Limb (tissue), 2 donors: ENCODE data around the gene UNC93A.
"Not testable (repeated sequence)": the region's sequence is repeated elsewhere in the genome, so short reads cannot be mapped to it uniquely, and the experiment has no call there.

Experiments used
- DNase-seq, 2 donors: peaks; one replicate each; pipeline ENCODE4 v3.0.0-alpha.2; 2016; ENCODE audit errors: extremely low spot score in 2 of 2

UNC93A gene

DNA sequence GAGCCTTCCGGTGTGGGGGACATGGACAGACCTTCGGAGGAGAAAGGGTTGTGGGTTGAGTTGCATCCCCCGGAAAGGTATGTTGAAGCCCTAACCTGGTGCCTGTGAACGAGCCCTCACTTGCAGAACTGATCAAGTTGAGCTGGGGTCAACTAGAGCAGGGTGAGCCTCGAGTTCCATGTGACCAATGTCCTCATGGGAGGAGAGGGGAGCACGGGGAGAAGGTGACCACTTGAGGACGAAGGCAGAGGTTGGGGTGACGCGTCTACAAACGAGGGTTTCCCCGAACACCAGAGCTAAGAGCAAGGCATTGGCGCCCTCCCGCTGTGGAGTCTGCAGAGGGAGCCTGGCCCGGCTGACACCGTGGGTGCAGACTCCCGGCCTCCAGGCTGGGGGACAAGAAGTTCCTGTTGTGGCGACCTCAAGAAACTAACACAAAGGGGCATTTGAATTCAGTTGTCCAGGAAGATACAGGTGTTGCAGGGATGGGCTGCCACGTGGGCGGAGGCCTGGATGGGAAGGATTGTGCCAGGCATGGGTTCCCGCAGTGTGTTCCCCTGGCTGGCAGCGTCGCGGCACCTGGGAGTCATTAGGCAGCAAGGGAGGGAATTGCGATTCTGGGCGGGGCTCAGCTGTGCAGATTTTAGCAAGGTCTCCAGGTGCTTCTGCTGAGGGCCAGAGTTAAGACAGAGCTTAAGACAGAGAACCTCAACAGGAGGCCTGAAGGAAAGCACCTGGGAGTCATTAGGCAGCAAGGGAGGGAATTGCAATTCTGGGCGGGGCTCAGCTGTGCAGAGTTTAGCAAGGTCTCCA, 20.4 kb upstream of the UNC93A start:
- DNase-seq, result no peak

DNA sequence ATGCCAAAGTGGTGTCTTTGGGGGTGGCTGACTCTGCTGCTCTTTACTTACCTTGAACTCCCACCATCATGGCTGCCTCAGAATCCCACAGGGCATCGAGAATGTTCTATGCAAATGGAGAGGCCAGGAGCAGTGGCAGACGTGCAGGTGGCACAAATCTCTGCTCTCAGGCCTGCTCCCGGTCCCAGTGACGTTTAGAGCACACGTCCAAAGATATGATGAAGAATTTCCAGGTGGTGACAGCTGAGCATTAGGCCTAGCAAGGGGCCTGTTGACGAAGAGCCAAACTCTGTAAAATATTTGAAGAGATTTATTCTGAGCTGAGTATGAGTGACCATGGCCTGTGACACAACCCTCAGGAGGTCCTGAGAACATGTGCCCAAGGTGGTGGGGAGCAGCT, 19.0 kb upstream of the UNC93A start:
- DNase-seq, result no peak

DNA sequence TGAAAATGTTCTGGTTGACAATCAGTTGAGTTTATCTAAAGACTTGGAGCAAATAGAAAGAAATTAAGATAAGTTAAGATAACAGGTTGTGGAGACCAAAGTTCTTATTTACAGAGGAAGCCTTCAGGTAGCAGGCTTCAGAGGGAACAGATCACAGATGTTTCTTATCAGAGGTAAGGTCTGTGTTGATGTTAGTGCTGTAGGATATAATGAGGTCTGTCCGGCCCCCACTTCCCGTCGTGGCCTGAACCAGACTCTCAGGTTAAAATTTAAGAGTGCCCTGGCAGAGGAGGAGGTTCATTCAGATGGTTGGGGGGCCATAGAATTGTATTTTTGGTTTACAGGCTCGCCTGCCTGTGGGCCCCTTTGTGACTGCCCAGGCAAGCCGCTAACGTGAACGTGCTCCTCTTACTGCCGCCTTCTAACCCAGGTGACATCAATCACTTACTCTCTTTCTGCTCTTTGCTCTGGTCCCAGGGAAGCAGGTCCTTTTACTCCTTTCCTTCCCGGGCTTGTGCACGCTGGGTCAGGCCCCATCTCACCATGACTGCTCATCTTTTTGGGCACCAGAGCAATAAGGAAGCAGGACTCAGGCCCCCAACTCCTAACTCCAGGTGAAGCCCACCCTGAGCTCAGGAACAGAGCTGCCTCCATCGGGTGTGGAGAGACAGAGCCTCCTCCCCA, 18.3 kb upstream of the UNC93A start:
- no peak for DNase-seq

DNA sequence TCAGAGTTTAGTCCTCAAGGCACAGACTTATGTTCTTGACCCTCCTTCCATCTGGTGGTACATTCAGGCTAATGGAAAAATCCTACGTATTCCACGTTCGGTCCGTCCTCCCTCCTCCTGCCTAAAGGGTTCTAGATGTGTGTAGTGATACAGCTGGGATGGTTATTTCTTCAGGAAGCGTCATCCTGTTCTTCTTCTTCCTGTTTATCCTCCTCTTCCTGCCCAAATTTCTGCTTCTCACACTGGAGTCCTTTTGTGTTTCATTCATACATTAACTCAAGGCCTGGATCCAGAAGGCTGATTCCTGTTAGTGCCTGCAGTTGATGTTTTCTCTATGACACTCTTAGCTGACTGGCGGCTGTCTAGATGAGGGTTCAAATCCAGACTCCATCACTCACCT, 16.8 kb upstream of the UNC93A start:
- no peak for DNase-seq

DNA sequence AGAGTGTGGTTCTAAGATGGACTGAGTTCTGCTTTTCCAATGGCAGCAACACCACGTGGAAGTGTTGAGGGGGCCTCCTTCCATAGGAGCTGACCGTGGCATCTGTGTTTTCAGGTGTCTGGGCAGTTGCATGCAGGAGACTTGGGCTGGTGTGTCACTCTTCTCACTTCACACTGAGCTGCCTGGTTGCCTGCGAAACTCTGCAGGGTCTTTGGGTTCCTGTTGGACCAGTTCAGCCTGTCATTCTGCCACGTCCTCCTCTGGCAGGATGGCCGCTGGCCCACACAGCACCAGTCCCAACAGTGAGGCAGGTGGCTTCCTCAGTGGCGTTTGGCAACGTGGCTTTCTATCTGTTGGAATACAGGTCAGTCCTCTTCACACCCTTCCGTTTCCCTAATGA, 16.1 kb upstream of the UNC93A start:
- DNase-seq, result no peak

DNA sequence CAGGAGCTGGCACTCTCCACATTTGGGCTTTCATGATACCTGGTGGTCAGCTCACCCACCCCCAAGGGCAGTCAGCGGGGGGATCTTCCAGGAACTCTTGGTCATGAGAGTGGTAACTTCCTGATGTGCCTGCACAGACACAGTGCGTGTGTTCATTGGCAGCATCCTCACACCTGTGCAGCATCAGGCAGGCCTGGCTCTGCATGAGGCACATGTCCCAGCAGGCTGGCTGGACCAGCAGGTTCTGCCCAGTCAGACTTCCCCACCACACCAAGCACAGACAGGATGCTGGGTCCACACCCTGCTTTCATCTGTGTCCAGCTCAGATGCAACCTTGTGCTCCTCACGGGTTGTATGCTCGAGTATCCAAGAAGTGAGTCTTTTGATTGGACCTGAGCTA, 15.7 kb upstream of the UNC93A start:
- DNase-seq, result no peak

DNA sequence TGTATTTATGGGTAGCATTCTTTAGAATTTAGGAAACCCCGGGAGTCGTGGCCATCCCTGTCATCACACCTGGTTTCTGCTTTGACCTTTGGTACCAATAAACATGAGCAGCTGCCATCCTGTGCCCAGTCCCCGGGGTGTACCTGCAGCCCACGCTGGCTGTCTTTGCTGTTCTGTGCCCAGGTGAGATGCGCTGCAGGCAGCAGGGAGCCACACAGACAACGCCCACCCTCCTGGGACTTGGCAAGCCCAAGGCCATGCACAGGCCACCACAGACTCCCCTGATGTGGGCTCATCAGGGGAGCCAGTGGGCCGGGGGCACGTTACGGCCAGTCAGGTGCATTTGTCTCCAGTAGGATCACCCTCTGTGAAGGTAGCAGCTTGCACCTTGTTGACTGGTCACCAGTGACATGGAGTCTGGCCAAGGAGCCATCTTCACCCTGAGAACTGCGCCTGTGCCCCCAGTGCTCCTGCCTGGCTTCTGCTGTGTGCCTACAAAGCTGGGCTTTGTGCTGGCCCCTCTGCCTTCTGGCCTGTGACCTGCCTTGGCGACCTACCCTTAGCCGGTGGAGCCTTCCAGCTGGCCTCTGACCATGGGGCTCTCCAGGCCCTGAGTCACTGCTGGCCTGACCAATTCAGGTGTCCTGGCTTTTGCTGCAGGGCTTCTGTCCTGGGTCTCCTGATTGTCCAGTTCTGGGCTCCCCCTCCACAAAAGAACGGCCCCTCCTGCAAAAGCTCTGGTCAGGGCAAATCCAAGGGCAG, 14.2 kb upstream of the UNC93A start:
- no peak for DNase-seq

DNA sequence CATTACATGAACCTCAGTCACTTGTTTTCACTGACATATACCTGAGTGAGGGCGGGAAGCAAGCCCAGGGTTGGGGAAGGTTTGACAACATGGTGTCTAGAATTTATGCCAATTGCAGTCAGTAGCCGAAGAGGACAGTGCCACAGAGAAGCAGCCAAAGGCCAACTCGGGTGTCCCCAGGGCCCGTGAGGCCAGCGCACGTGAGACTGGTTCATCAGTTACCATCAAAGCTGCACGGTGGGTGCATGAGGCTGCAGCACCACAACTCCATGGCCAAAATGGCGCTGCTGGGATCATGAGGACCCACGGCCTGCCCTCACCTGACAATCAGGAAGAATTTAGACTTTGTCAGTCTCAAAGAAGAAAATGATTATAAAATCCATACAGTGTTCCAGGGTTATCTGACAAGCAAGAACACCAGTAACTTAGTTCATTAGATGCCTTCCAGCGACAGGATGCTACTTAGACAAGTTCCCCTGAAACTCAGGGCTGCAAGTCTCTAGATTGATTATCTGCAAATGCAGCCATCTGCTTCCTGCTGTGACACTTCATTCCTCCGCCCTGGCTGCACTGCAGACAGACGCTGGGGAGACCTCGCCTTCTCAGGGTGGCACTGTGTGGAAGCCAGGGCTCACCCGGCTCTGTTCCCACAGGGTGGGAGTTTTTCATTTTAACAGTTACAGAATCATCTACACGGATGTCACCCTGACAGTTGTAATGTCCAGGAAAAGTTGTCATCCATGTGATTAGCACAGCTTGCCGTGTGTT, 12.8 kb upstream of the UNC93A start:
- DNase-seq, result not testable (repeated sequence)

DNA sequence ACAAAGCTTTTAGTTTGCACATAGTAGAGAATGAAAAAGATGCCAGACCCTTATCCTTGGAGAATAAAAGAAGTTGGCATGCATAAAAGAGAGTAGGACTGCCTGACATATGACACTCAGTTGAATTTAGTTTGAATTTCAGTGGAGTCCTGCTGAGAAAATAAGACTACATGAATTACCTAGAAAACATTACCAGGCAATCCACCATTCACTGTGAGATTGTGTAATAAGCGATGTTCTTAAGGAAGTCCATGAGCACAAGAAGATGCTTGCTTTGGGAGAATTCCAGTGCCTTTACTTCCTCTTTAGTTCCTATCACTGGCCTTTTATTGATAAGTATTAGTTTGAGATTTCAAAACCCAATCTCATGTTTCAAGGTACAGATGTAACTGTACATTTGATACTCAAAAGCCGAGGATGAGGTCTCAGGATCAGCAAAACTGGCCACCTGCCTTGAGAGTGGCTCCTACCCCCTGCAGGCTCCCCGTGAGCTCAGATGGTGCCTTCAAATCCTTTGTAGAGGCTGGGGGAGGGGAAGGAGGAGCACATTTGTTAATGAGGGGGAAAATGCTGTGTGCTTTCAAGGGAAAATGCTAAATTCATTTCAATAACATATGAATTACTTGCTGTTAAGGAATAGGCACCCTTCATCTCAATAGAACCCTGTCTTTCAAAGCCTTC, 11.2 kb upstream of the UNC93A start:
- no peak for DNase-seq

DNA sequence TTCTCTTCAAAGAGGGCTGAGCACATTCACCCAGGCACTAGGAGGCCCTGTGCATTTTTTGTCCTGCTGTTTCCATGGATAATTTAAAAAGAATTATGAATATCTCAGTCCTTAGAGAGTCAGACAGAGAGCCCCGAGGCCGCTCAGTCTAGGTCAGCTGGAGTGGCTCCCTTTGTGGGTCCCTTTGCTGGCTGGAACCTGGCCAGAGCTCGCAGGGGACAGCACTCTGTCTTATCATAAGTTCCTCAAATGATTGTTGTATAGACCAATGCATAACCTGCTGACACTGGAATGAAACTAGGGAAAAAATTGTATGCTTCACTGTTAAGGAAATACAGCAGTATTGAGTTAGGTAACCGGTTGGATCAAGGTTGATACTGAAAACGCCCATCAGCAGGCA, 10.6 kb upstream of the UNC93A start:
- not testable (repeated sequence) for DNase-seq

DNA sequence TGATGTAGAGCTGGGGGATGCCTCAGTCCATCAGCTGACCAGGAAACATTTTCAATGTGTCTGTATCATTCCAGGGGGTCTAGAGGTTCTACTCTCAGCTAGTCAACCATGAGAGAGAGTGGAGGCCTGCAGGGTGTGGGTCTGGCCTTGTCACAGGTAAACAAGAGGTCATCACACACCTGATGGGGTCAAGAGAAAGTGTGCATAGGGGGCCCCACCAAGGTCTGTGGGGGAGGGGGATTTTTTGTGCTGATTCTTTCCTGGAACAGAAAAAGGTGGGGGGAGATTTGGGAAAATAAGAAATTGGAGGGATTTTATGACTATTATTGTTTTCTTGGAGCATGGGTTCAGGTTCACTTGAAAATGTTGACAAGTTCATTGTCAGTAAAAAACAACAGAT, 8.9 kb upstream of the UNC93A start:
- no peak for DNase-seq

DNA sequence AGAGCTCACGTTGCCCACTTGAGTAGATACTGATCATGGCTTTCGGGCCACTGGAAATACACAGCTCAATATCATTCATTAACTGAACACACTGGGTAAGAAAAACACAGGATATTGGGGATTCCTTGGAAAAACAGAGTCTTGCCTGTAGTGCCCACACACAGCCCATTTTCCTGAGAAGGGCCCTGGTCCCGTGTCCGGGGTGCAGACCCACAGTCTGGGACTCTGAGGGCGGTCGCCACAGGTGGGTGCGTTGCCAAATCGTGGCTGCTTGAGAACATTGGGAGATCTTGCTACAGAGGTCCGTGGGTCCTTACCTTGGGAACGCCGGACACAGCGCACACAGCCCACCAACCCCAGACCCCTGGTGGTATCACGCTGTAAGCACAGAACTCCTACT, 6.5 kb upstream of the UNC93A start:
- DNase-seq, result not testable (repeated sequence)

DNA sequence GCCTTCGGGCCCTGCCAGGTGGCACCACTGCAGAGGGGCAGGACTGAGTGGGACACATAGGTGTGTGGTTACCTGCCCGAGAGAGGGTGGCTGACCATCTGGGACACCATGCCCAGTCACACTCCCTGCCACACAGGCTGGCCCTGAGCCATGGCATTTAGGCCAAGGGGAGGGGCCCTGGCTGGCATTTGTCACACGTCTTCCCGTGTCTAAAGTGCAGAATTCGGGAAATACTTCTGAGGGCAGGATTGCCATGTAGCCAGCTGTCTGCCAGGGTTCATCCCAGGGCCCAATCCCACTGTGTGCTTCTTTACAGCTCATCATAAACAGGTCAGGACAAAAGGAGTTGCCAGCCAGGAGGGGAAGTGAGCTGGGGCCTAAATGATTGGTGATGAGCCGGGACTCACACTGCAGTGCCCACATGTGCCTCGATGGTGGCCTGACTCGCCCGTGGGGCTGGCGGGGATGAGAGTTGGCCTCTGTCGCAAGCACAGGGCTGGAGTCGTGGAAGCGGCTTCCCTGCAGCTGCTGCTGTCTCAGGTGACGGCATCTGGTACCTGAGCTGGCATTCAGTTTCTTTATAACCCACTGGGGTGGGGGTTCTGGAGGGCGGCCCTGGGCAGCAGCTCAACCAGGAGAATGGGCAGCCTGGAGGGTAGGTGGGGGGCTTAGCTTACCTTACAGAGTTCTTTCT, 5.9 kb upstream of the UNC93A start:
- no peak for DNase-seq

DNA sequence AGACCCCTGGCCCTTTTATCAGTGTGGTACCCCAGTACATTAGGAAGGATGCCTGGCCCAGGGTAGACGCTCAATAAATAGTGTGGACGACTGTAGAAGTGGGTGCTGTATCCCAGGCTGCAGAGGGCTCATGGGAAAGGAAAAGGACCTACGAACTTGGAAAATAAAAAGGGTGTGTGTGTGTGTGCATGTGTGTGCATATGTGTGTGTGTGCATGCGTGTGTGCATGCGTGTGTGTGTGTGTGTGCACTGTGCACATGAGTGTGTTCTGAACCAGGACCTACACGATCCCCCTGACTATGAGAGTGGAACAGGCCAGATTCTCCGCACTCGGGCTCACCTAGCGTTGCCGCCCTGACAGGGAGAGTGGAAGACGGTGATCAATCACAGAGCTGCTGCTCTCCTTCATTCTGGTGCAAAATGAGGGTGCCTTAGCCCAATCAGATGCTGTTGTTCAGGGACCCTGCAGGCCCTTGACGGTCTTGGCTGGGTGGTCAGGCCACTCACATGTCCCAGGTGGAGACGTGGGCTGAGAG, 3.5 kb upstream of the UNC93A start:
- no peak for DNase-seq

DNA sequence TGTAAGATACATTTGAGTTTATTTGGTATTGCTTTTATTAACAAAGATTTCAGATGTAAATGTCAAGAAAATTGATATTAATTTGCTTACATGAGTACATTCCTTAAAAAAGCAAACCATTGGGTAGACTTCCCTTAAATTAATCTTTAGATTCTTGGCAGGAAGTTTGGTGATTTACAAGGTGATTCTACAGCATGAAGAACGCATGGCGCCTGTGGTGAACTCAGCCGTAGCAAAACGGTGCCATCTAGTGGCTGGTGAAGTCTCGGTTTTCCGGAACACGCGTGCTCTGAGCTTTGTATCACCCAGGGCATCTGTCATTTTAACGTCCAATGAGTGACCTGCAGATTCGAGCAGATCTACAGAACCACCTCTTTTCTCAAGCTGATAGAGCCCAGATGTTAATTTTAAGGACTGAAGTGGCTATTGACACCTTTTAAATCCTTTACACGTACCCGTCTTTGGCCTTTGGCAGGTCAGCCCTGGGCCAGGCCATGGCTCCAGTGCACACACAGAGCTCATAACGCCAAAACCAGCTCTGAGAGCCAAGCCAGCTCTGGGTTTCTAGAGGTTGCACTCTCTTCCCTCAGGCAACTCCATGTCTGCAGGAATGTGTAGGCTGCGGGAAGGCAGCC, 2.4 kb upstream of the UNC93A start:
- peak; percentile 45 to 69 for DNase-seq

DNA sequence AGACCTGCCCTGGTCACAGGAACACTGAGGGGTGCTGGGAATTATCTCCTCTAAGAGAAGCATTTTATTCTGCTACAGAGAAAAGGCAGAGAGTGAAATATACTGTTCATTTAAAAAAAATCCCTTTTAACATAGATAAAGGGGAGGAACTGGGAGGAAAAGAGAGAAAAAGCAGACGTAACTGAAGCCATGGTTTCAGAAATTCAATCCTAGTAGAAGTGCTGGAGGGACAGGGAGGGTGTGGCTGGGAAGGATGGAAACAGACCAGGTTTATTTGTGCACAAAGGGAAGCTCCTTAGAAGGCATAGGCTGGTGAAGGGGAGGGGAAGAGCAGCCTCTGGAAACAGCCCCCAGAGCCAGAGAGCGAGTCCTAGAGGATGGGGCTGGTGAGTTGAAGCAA, 1.8 kb upstream of the UNC93A start:
- DNase-seq, result not testable (repeated sequence)

DNA sequence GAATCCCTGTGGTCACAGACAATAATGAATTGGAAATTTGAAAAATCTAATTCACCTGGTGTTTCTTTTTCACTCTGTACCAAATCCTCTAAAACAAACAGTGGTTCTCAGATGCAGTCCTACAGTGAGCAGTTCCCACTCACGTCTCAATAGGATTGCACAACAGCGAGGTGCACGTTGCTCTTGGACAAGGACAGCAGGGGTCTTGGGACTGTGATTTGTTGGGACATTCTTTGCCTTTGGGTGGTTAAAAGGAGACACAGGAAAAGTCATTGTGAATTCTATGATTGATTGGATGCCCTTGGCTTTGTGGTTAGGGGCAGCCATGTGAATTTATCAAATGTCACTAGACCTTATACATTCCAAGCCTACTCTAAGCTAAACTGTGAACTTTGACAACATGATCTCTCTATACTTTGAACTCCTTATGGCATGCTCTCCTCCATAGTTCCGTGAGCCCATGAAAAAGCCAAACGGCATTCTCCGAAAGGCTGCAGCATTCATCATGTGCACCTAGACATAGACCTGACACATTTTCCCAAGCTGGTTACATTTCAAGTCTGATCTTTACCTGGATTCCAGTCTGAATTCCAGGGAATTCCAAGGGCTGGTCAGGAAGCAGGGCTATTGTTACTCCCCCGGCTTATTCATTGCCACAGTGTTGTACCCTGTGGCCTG, 647 bp downstream of the UNC93A start:
- DNase-seq, result no peak

DNA sequence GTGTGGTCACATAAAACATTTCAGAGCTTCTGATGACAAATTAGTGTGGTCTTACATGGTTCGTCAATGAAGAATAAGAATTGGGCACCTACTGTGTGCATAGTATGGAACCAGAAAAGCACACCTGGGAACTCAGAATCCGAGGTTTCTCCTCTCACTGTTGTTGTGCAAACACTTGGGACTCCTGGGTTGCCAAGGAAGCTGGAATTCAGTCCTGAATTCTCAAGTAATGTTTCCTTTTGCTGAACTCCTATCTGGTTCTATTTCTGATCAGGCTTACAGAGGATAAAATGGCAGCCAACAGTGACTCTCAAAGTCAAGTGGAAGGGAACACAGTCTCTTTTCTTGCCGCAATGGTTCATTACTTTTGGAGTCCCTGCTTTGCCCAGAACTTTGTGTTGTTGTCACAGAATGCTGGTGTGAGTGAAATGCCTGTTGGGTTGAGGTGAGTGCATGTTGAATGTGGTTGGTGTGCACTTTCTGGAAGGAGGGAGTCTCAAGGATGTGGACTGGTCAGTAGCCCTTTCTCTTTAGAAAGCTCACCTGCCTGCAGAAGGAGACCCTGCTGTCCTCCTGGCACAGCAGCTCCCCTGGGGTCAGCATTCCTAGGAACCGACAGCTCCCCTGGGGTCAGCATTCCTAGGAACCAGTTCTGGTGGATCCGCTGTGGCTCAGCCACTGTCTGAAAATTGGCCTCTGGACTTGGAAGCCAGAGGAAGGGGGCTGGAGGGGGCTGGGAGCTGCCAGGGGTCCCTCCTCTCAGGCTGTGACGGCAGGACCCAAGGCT, 1.4 kb downstream of the UNC93A start:
- DNase-seq, result no peak
